ENCODE measurements around the gene DYNLT4.

- TF ChIP-seq USF2 (IDR thresholded peaks at IDR 0.05; ENCODE audit: low read depth, low read length) (no peak), USF2 (CRISPR knock-in tag; IDR thresholded peaks at IDR 0.05; ENCODE audit: borderline replicate concordance) (no peak), ZNF501 (CRISPR knock-in tag; IDR thresholded peaks at IDR 0.05) (no peak), ZBTB34 (CRISPR knock-in tag; IDR thresholded peaks at IDR 0.05) (no peak), KAT8 (CRISPR knock-in tag; IDR thresholded peaks at IDR 0.05) (no peak), PRDM4 (CRISPR knock-in tag; IDR thresholded peaks at IDR 0.05; ENCODE audit: borderline replicate concordance) (no peak), ZNF225 (CRISPR knock-in tag; IDR thresholded peaks at IDR 0.05) (no peak), SSRP1 (CRISPR knock-in tag; IDR thresholded peaks at IDR 0.05) (no peak), NONO (IDR thresholded peaks at IDR 0.05) (no peak), NONO (CRISPR knock-in tag; conservative IDR thresholded peaks at IDR 0.05) (no peak), ZBTB49 (CRISPR knock-in tag; IDR thresholded peaks at IDR 0.05; ENCODE audit: borderline replicate concordance) (no peak)
These were observed 21.0 kb upstream of the DYNLT4 start for GRCh38 chr1:44828003-44828651.
